Measurements from ENCODE around the gene CDH4.

CDH4 gene

DNA sequence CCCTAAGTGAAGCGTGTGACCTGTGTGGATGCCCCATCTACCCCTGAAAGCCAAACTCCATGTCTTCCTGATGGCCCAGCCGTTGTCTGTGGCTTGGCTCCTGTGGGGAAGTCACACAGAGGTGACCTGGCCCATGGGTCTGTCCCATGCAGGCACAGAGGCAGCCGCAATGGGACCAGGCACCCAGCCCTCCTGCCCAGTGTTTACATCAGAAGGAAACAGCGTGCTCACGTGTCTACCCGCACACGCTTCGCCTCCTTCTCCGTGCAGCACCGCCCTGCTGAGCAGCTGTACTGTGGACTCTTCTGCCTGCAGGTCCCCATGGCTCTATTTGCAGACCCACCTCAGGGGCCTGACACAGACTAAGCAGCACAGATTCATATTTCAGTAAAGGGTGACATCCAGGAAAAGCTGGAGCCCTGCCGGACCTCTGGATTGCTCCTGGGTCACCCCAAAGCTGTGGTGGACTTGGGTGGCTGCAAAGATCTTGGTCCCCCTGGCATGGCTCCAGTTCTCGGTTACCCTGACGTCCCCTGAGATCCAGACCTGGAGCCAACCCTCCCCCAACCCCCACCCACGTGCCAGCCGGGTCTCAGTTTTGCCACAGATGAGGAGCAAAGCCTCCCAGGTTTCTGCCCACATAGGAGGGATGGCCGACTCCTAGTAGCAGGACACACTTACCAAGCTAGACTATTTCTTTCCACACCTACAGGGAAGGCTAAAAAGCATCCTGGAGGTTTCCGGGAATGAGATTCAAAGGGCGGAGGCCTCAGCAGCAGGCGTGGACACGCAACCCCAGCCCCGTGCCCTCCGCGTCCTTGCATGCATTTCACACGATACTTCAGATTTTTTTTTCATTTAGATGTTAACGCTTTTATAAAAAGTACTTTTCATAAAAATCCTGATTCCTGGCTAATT lies 120.3 kb downstream of the CDH4 start:
- Histone ChIP-seq H3K9me3 (ENCODE audit: insufficient read depth, low read length) (no peaks in the 10 kb centered on the region; the same call in 1 of the 2 replicates), H3K27me3 (ENCODE audit: low read length) (no peaks in the 10 kb centered on the region), H3K4me2 (ENCODE audit: low read depth, low read length, poor library complexity, severe bottlenecking) (no peak overlapping the region), H3F3A (ENCODE audit: insufficient read depth) (no peaks in the 10 kb centered on the region), H3K9me2 (replicated peaks; ENCODE audit: insufficient read depth, low read length) (no peaks in the 10 kb centered on the region), H4K20me1 (ENCODE audit: low read depth, low read length) (no peaks in the 10 kb centered on the region), H3K36me3 (ENCODE audit: low read length) (no peaks in the 10 kb centered on the region), H2AFZ (ENCODE audit: low read depth, low read length, severe bottlenecking) (no peak overlapping the region), H3K4me3 (ENCODE audit: insufficient read depth, low read length, poor library complexity, severe bottlenecking) (no peak overlapping the region), H3K27ac (ENCODE audit: low read depth, low read length) (no peak overlapping the region), H3K9ac (ENCODE audit: low read length) (no peak overlapping the region), H3K79me2 (ENCODE audit: insufficient read depth, low read length) (no peaks in the 10 kb centered on the region)
- no peak for TF ChIP-seq CTCF (IDR thresholded peaks at IDR 0.05; ENCODE audit: insufficient read depth, low read length, poor library complexity, severe bottlenecking)
- TF ChIP-seq EZH2phosphoT487 (conservative IDR thresholded peaks at IDR 0.05; ENCODE audit: low read length), result no peak

DNA sequence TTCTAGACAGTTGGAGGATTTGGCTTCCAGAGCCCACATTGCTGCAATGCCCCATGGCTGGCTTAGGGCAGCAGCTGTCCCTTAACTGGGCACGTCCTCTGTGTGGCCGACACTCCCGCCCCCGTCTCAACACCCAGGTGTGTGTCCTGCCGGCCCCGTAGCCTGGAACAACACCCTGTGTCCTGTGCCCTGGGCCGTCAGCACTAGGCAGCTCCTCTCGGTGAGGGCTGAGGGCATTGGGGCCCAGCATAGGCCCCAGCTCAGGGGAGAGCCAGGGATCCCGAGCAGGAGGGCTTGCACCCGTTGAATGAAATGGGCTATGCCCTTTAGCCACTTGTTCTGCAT lies 121.0 kb downstream of the CDH4 start:
- no peaks in the 10 kb centered on the region for H3K9me2 ChIP-seq (replicated peaks; ENCODE audit: insufficient read depth, low read length)
- TF ChIP-seq EZH2phosphoT487 (conservative IDR thresholded peaks at IDR 0.05; ENCODE audit: low read length), result no peak
- no peak for TF ChIP-seq CTCF (IDR thresholded peaks at IDR 0.05; ENCODE audit: insufficient read depth, low read length, poor library complexity, severe bottlenecking)
- no peaks in the 10 kb centered on the region for H3K36me3 ChIP-seq (ENCODE audit: low read length)
- H3K27me3 ChIP-seq (ENCODE audit: low read length), result no peaks in the 10 kb centered on the region
- no peaks in the 10 kb centered on the region for H4K20me1 ChIP-seq (ENCODE audit: low read depth, low read length)
- no peaks in the 10 kb centered on the region for H3F3A ChIP-seq (ENCODE audit: insufficient read depth)
- H3K4me3 ChIP-seq (ENCODE audit: insufficient read depth, low read length, poor library complexity, severe bottlenecking), result no peak overlapping the region
- no peaks in the 10 kb centered on the region; the same call in 1 of the 2 replicates for H3K9me3 ChIP-seq (ENCODE audit: insufficient read depth, low read length)
- no peaks in the 10 kb centered on the region for H3K79me2 ChIP-seq (ENCODE audit: insufficient read depth, low read length)
- no peak overlapping the region for H2AFZ ChIP-seq (ENCODE audit: low read depth, low read length, severe bottlenecking)
- no peak overlapping the region for H3K9ac ChIP-seq (ENCODE audit: low read length)
- H3K27ac ChIP-seq (ENCODE audit: low read depth, low read length), result no peak overlapping the region
- no peak overlapping the region for H3K4me2 ChIP-seq (ENCODE audit: low read depth, low read length, poor library complexity, severe bottlenecking)

DNA sequence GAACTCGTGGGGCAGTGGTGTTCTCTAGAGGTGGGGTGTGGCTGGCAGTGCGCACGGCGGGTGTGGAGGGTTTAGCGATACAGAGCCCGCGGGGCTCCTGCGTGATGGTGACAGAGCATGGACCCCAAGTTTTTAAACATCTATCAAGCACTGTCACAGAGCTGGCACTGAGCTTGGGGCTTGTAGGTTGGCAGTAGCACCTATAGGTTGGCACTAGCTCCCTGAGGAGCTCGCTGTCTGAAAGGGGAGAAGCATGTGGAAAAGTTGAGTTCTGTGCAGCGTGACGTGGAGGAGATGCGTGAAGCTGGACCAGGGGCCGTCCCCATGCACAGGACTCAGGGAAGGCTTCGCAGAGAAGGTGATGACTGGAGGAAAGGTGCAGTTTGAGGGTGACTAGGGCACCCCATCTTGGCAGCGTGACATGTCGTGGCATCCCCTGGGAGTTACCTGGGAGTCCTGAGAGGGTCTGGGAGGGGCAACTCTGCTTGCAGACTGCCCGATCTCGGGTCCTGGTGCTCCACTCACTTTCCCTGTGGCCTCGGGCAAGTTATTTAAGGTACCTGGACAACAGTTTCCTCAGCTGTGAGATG lies 122.0 kb downstream of the CDH4 start:
- Histone ChIP-seq H3K9me3 (ENCODE audit: insufficient read depth, low read length) (no peaks in the 10 kb centered on the region; the same call in 1 of the 2 replicates), H3K36me3 (ENCODE audit: low read length) (no peaks in the 10 kb centered on the region), H3F3A (ENCODE audit: insufficient read depth) (no peaks in the 10 kb centered on the region), H4K20me1 (ENCODE audit: low read depth, low read length) (no peaks in the 10 kb centered on the region), H3K79me2 (ENCODE audit: insufficient read depth, low read length) (no peaks in the 10 kb centered on the region), H3K4me3 (ENCODE audit: insufficient read depth, low read length, poor library complexity, severe bottlenecking) (no peak overlapping the region), H3K4me2 (ENCODE audit: low read depth, low read length, poor library complexity, severe bottlenecking) (no peak overlapping the region), H3K27me3 (ENCODE audit: low read length) (no peaks in the 10 kb centered on the region), H3K9me2 (replicated peaks; ENCODE audit: insufficient read depth, low read length) (no peaks in the 10 kb centered on the region), H2AFZ (ENCODE audit: low read depth, low read length, severe bottlenecking) (no peak overlapping the region), H3K27ac (ENCODE audit: low read depth, low read length) (no peak overlapping the region), H3K9ac (ENCODE audit: low read length) (no peak overlapping the region)
- TF ChIP-seq EZH2phosphoT487 (conservative IDR thresholded peaks at IDR 0.05; ENCODE audit: low read length), result no peak
- TF ChIP-seq CTCF (IDR thresholded peaks at IDR 0.05; ENCODE audit: insufficient read depth, low read length, poor library complexity, severe bottlenecking), result no peak
